Left kidney (tissue), 2 donors: ENCODE measurements around the gene IQSEC1. TPM values are rescaled to one million over a fixed set of nuclear protein-coding genes. Genes with fewer than 3 reads are reported as not detected.

Experiments used
- DNase-seq: peaks from one replicate; pipeline ENCODE4 v3.0.0-alpha.2; 2013
- polyA plus RNA-seq: library from polyadenylated mRNA; unstranded; fragments of 120-200 nt; gene quantifications from one replicate; pipeline ENCODE4 v1.2.1, GENCODE V29; 2013; ENCODE audit not compliant: insufficient read length

IQSEC1 gene
- polyA plus RNA-seq, 1 donor: 32.1 TPM

- DNase-seq: no peak
These were observed 165.9 kb downstream of the IQSEC1 start for GRCh38 chr3:12907296-12907695.

DNA sequence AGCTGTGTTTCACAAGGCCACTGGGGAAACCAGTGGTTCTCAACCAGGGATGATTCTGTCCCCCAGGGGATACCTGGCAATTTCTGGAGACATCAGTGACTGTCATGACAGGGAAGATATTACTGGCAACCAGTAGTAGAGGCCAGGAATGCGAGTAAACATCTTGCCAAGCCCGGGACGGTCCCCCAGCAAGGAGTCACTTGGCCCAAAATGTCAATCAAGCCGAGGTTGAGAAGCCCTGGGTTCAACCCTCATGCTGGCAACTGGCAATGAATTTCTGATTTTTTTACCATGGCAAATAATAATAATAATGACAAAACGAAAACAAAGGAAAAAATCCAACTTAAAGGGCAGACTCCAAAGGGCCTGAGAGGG, 166.3 kb downstream of the IQSEC1 start:
- no peak for DNase-seq

DNA sequence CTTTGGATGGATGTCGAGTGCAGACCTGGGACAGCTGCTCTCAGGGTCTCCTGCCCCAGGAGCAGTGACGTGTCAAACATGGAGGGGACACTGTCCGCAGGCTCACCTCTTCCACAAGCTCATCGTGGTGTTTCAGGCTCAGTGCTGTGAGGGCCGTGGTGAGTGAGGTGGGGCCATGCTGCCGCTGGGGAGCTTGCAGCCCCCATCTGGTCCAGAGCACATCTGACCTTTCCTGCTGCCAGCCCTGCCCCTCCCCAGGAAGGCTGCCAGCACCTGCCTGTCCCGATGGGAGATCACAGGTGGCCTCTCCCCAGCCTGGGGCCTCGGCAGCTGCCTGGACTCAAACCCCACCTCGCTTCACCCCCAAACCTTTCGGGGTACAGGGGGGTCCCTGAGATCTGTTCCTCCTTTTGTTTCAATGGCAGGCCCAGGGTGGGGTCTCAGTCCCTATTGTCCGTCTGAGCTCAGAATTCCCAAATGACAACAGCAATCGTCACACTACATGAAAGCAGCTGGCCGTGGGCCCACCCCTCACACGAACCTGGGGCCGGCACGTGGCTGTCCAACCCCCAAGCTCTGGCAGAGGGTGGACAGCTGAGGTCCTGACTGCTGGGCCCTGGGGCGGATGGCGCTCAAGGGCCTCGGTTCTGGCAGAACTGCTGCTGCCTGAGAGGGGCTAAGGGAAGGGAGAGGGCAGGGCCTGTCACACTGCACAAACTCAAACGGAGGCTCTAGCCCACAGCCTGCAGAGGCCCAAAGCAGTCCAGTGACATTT, 166.9 kb downstream of the IQSEC1 start:
- no peak for DNase-seq

- peak; percentile 40 for DNase-seq
These were observed 167.7 kb downstream of the IQSEC1 start for GRCh38 chr3:12905316-12906071.

DNA sequence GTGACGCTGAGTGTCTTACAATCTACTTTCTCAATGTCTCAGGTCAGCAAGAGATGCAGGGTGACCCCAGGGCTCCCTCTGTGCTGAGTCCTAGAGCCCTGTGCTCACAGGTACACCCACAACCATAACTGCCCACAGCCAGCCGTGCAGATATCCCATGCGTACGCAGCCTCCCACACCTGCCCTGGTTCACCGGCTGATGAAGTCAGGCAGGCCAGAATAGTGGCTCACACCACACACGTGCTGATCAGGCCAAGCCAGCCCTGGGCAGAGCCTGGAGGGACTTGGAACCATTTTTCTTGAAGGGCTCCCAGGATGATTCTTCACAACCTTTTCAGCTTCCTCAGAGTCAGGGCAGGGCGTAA, 168.3 kb downstream of the IQSEC1 start:
- no peak for DNase-seq

DNA sequence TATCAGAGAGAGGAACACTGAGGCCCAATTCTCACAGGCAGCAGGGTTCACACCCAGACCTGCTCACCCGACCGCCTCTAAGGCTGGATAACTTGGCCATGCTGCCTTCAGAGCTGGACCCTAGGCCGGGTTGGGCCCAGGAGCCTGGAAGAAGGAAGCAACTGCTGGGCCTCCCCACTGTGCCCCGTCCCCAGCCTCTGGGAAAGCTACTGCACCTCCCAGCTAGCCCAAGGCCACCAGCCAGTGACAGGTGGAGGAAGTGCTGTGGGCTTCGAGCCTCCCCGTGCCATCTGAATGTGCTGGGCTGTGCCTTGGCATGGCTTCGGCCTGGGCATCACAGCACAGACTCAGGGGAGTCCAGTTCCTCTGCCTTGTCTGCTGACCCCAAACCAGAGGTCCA, 169.3 kb downstream of the IQSEC1 start:
- DNase-seq: no peak

DNA sequence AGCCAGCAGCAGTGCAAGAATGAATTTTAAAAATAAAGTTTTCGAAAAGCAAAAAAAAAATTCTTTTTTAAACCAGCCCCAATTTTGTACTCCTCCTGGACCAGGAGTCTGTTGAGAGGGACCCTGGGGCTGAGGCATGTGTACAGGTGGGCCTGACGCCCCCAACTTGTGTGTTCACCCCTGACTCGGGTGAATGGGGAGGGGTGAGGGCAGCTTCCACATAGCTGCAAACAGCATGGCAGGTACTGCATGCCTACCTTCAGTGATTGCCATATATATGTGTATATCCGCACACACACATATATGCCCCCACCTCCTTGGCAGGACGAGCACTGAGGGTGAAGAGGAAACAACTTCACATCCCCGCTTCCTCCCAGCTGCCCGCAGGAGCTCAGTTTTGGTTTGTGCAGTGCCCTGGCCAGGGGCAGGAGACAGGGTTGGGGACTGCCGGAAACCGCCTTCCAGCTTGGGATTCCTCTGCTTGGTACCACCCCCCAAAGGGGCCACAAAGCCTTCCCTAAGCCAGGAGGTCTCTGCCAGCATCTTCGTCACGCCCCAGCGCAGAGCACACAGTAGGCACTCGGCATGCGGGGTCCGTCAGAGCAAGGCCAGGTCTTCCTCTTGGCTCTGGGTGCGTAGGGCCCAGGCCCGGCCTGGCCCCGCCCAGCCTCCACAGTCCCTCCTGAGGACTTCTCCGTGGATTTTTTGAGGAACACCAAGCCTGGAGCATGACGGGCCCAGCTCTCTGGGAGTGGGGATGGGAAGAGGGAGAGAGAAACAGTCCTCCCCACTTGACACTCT, 170.0 kb downstream of the IQSEC1 start:
- DNase-seq: no peak

DNA sequence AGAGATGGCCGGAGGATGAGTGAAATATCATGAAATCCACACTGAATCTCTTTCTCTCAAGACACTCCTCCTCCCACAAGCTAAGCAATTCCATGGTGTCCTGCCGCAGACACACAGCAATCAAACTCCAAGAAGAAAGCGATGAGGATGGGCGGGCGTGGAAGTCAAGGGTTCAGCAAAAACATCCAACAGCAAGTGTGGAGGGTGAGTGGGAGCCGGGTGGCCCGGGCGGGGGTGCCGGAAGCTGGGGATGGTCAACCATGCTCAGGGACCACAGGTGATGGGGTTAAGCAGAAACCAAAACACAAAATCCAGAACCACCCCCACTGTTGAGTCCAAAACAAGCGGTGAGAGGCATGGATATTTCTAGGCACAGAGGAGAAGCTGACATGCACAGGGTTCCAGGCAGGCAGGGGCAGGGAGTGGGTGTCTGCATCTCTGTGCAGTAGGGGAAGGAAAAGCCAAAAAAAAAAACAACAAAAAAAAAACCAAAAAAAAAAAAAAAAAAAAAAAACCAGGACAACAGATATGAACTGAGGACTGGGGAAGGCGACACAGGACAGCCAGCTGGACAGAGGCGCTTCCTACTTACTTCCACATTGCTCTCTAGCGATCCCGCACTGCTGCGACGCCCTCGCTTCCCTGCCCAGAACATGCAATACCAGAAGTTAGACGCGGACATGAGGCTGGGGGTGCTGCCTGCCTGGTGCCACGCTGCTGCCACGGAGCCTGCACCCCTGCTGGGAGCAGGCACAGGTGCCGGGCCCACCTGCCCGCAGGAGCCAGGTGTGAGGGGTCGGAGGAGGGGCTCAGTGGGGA, 170.8 kb downstream of the IQSEC1 start:
- no peak for DNase-seq

- DNase-seq: no peak
These were observed 171.6 kb downstream of the IQSEC1 start for GRCh38 chr3:12901623-12902045.

- no peak for DNase-seq
These were observed 172.3 kb downstream of the IQSEC1 start for GRCh38 chr3:12900885-12901411.

- no peak for DNase-seq
These were observed 174.1 kb downstream of the IQSEC1 start for GRCh38 chr3:12898965-12899755.

DNA sequence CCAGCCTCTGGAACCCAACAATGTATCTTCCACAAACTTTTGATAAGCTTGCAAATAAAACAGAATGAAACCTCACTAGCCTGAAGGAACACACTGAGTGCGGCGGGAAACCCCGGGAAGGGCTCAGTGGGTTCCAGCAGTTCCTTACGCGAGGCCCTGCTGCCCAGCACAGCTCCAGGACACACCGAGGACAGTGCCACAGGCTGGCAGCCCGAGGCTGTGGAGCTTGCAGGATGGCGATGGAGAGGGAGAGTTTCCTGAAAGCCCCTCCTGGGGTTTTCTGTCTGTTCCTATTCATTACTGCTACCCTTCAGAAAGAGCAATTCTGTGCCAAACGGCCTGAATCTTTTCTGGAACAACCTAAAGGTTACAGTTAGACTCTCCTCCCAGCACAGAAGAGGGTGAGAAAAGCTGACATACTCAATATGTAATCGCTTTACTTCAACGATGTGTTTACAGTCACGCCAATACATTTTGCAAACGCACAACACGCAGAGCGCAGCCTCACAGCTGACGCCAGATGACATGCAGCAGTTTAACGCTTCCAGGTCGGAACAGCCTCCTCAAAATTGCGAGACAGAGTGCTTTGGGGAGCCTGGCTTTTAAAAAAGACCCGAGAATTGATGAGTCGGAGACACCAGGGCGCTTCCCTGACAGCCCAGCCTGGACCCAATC, 174.8 kb downstream of the IQSEC1 start:
- DNase-seq: no peak

GRCh38 chr3:12897381-12898289, 175.6 kb downstream of the IQSEC1 start:
- no peak for DNase-seq

GRCh38 chr3:12896063-12896985, 176.9 kb downstream of the IQSEC1 start:
- no peak for DNase-seq

DNA sequence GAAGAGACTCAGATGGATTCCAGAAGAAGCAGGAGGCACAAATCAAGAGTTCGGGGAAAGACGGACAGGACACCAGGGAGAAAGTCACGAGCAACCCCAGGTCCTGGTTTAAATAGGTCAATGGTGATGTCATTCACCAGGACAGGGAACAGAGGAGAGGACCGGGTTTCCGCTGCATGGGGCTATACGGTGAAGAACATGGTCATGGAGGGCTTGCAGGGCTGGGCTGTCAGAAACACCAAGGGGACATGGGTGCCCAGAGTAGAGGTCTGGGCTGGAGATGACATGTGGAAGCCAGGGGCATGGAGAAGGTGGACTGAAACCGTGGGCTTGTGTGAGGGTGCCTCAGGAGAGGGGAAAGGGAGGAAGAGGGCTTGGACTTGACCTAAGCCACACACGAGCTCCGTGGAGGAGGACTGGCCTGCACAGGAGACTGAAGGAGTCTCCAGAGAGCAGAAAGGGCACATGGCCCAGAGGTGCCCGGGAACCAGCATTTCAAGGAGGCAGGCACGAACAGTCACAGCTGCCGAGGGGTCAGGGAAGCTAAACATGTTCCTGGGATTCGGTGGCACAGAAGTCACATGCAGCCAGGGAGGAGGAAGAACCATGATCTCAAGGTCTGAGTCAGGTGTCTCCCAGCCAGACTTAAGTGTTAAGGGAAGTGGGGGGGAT, 177.7 kb downstream of the IQSEC1 start:
- no peak for DNase-seq

DNA sequence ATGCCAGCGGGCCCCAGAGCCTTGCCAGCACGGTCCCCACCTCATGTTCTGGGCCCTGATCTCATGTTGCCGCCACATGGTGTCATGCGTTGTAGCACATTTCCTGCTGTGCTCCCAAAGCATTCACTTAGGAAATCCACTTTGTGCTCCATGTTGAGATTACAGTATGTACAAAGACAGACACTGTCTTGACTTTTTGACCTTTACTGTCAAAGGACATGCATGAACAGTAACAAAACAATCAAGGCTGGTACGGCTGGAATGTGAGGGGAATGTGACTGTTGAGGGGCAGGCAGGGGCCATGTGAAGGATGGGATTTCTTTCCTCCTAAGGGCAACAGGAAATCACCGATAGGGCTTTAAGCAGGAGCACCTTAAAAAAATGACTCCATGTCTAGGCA, 178.6 kb downstream of the IQSEC1 start:
- peak; percentile 34 for DNase-seq

- no peak for DNase-seq
These were observed 179.4 kb downstream of the IQSEC1 start for GRCh38 chr3:12893852-12894251.
